GM23338 (cell line): ENCODE results near the gene CRK. TPM values are rescaled to one million over a fixed set of nuclear protein-coding genes. Genes with fewer than 3 reads are reported as not detected.

Source experiments
- ATAC-seq: fragments of 200-7000 bp; cut with Tn5 transposase; 3 replicates; pipeline ENCODE4 v1.9.1; 2020
- DNase-seq: peaks from one replicate; pipeline ENCODE4 v3.0.0-alpha.2; 2015; ENCODE audit warnings: low spot score
- H2AFZ ChIP-seq: fragments of 200-600 bp; sonication (generic); 2 replicates; pipeline ENCODE4 v1.8.0; 2016; ENCODE audit warnings: antibody characterized with exemption, mild to moderate bottlenecking, moderate library complexity
- H3F3A ChIP-seq: fragments of 200-600 bp; sonication (generic); replicated peaks from 2 replicates; pipeline ENCODE4 v1.8.0; 2017; ENCODE audit warnings: antibody characterized with exemption, mixed run types, low read depth
- H3K27ac ChIP-seq: fragments of 200-600 bp; sonication (generic); 2 replicates; pipeline ENCODE4 v1.6.1; 2016; ENCODE audit warnings: low read depth
- H3K27me3 ChIP-seq: fragments of 200-600 bp; sonication (generic); 2 replicates; pipeline ENCODE4 v1.8.0; 2016; ENCODE audit warnings: mild to moderate bottlenecking, mixed run types, moderate library complexity; ENCODE audit not compliant: insufficient read depth
- H3K36me3 ChIP-seq: fragments of 200-600 bp; sonication (generic); 2 replicates; pipeline ENCODE4 v1.8.0; 2016; ENCODE audit warnings: mild to moderate bottlenecking; ENCODE audit not compliant: insufficient read depth
- H3K4me1 ChIP-seq: fragments of 200-600 bp; sonication (generic); 2 replicates; pipeline ENCODE4 v1.8.0; 2016; ENCODE audit warnings: mild to moderate bottlenecking, moderate library complexity; ENCODE audit not compliant: insufficient read depth
- H3K4me2 ChIP-seq: fragments of 200-600 bp; sonication (generic); 2 replicates; pipeline ENCODE4 v1.7.1; 2017; ENCODE audit warnings: mixed run types
- H3K4me3 ChIP-seq: fragments of 200-600 bp; sonication (generic); 2 replicates; pipeline ENCODE4 v1.6.1; 2016; ENCODE audit warnings: mixed run types
- H3K79me2 ChIP-seq: fragments of 200-600 bp; sonication (generic); replicated peaks from 2 replicates; pipeline ENCODE4 v1.8.0; 2017; ENCODE audit warnings: mild to moderate bottlenecking; ENCODE audit not compliant: insufficient read depth
- H3K9me2 ChIP-seq: fragments of 200-600 bp; sonication (generic); 2 replicates; pipeline ENCODE4 v1.8.0; 2017; ENCODE audit not compliant: insufficient read depth
- H4K20me1 ChIP-seq: fragments of 200-600 bp; sonication (generic); replicated peaks from 2 replicates; pipeline ENCODE4 v1.8.0; 2017; ENCODE audit warnings: mild to moderate bottlenecking; ENCODE audit not compliant: insufficient read depth
- H3K27ac Mint-ChIP-seq: 2 replicates; pipeline ENCODE4 v1.8.0; 2020; ENCODE audit warnings: inconsistent platforms, mild to moderate bottlenecking, moderate library complexity, mixed read lengths
- H3K27me3 Mint-ChIP-seq: 3 replicates; pipeline ENCODE4 v1.8.0; 2022; ENCODE audit warnings: low read depth, mild to moderate bottlenecking, moderate library complexity, mixed read lengths, inconsistent platforms; ENCODE audit not compliant: insufficient read depth, poor library complexity
- H3K36me3 Mint-ChIP-seq: 3 replicates; pipeline ENCODE4 v1.8.0; 2021; ENCODE audit warnings: low read depth, mild to moderate bottlenecking, inconsistent platforms, moderate library complexity, mixed read lengths
- H3K4me1 Mint-ChIP-seq: 3 replicates; pipeline ENCODE4 v1.8.0; 2020; ENCODE audit warnings: mild to moderate bottlenecking, inconsistent platforms, mixed read lengths
- H3K4me3 Mint-ChIP-seq: 3 replicates; pipeline ENCODE4 v1.8.0; 2021; ENCODE audit warnings: moderate library complexity, mild to moderate bottlenecking, inconsistent platforms, mixed read lengths
- H3K9me3 Mint-ChIP-seq: 3 replicates; pipeline ENCODE4 v1.8.0; 2020; ENCODE audit warnings: moderate library complexity, mild to moderate bottlenecking, inconsistent platforms, mixed read lengths
- CREB1 ChIP-seq: fragments of 250-450 bp; sonication (Bioruptor Pico); IDR thresholded peaks from 2 replicates; pipeline ENCODE4 v1.5.0; 2020; ENCODE audit warnings: low read depth, mild to moderate bottlenecking, moderate library complexity
- CTCF ChIP-seq, 2 experiments: fragments of 200-600 bp in 1 of 2; sonication (generic) in 1 of 2; conservative IDR thresholded peaks; 2 replicates each; pipeline versions ENCODE4 v1.5.1 to v1.6.1; 2016 to 2017; ENCODE audit warnings: antibody characterized with exemption in 2 of 2, low read depth in 2 of 2, mild to moderate bottlenecking in 2 of 2, moderate library complexity in 1 of 2
- ETS1 ChIP-seq: IDR thresholded peaks from 2 replicates; pipeline ENCODE4 v1.6.1; 2016; ENCODE audit warnings: antibody characterized with exemption
- EZH2 ChIP-seq: fragments of 200-600 bp; sonication (generic); IDR thresholded peaks from one replicate; pipeline ENCODE4 v1.8.0; 2017; ENCODE audit warnings: antibody characterized with exemption, mild to moderate bottlenecking, low read depth; ENCODE audit not compliant: unreplicated experiment
- EZH2phosphoT487 ChIP-seq: fragments of 200-600 bp; sonication (generic); IDR thresholded peaks from one replicate; pipeline ENCODE4 v1.8.1; 2018; ENCODE audit warnings: antibody characterized with exemption; ENCODE audit not compliant: unreplicated experiment
- JUNB ChIP-seq: IDR thresholded peaks from one replicate; pipeline ENCODE4 v1.6.1; 2016; ENCODE audit warnings: antibody characterized with exemption; ENCODE audit not compliant: unreplicated experiment
- NANOG ChIP-seq: IDR thresholded peaks from 2 replicates; pipeline ENCODE4 v1.6.1; 2016; ENCODE audit warnings: antibody characterized with exemption, borderline replicate concordance
- POLR2AphosphoS5 ChIP-seq: IDR thresholded peaks from 2 replicates; pipeline ENCODE4 v1.6.1; 2016; ENCODE audit warnings: antibody characterized with exemption, low read depth
- REST ChIP-seq: IDR thresholded peaks from one replicate; pipeline ENCODE4 v1.6.1; 2018; ENCODE audit warnings: antibody characterized with exemption; ENCODE audit not compliant: unreplicated experiment
- STAT1 ChIP-seq: IDR thresholded peaks from one replicate; pipeline ENCODE4 v1.6.1; 2016; ENCODE audit warnings: antibody characterized with exemption; ENCODE audit not compliant: unreplicated experiment
- ZNF114 ChIP-seq: fragments of 250-450 bp; sonication (Bioruptor Pico); IDR thresholded peaks from 2 replicates; pipeline ENCODE4 v1.5.0; 2020; ENCODE audit warnings: mild to moderate bottlenecking, moderate library complexity
- ZNF331 ChIP-seq: fragments of 250-450 bp; sonication (Bioruptor Pico); IDR thresholded peaks from 2 replicates; pipeline ENCODE4 v1.5.0; 2020; ENCODE audit warnings: low read depth, mild to moderate bottlenecking, moderate library complexity
- ZNF462 ChIP-seq: fragments of 250-450 bp; sonication (Bioruptor Pico); IDR thresholded peaks from 2 replicates; pipeline ENCODE4 v1.5.0; 2020; ENCODE audit warnings: mild to moderate bottlenecking, moderate library complexity
- polyA plus RNA-seq: library from polyadenylated mRNA; unstranded; fragments of >200 nt; fragmentation: Nextera tagmentation; extraction: Ambion mirVana; gene quantifications from 2 replicates; pipeline ENCODE4 v1.2.1, GENCODE V29; 2016
- total RNA-seq: library from RNA; depleted of rRNA; stranded (reverse); fragments of >200 nt; shearing (Covaris generic); gene quantifications from 2 replicates; pipeline ENCODE4 v1.2.3, GENCODE V29; 2014

CRK gene
- total and polyA plus RNA-seq, 2 experiments from 2014 or later: 32.6 to 59.8 TPM

GRCh38 chr17:1435326-1435725, 20.7 kb downstream of the CRK start:
- Histone ChIP-seq H3K27ac (peak overlapping the region; percentile 53; the same call in 1 of the 2 replicates), H3K36me3 (peaks cover 27% of the 10 kb centered on the region), H2AFZ (no peak overlapping the region), H4K20me1 (peaks cover 56% of the 10 kb centered on the region), H3F3A (peaks cover 20% of the 10 kb centered on the region; the same call in 1 of the 2 replicates), H3K27me3 (no peaks in the 10 kb centered on the region), H3K9me2 (no peaks in the 10 kb centered on the region), H3K4me1 (no peaks in the 10 kb centered on the region), H3K79me2 (peaks cover 99% of the 10 kb centered on the region), H3K4me3 (no peak overlapping the region), H3K4me2 (no peak overlapping the region)
- H3K4me1 Mint-ChIP-seq: peaks cover 4% of the 10 kb centered on the region
- peaks cover 47% of the 10 kb centered on the region for H3K36me3 Mint-ChIP-seq
- no peak overlapping the region for H3K27ac Mint-ChIP-seq
- peaks cover 4% of the 10 kb centered on the region for H3K27me3 Mint-ChIP-seq
- H3K9me3 Mint-ChIP-seq: no peaks in the 10 kb centered on the region
- ATAC-seq (no peak), DNase-seq (no peak)
- no peak overlapping the region for H3K4me3 Mint-ChIP-seq
- no peak for TF ChIP-seq EZH2
- no peak for TF ChIP-seq JUNB
- no peak for TF ChIP-seq ZNF114 (CRISPR knock-in tag)
- no peak for TF ChIP-seq CREB1
- TF ChIP-seq EZH2phosphoT487: no peak
- no peak for TF ChIP-seq ZNF331 (CRISPR knock-in tag)
- TF ChIP-seq POLR2AphosphoS5: no peak
- TF ChIP-seq CTCF (conservative IDR thresholded peaks at IDR 0.05; ENCODE audit: low read depth in 2 of 2): no peak
- TF ChIP-seq STAT1: no peak
- no peak for TF ChIP-seq NANOG
- no peak for TF ChIP-seq ETS1
- TF ChIP-seq ZNF462: no peak
- TF ChIP-seq REST: no peak
